ENCODE measurements around the gene PDE8A.

DNA sequence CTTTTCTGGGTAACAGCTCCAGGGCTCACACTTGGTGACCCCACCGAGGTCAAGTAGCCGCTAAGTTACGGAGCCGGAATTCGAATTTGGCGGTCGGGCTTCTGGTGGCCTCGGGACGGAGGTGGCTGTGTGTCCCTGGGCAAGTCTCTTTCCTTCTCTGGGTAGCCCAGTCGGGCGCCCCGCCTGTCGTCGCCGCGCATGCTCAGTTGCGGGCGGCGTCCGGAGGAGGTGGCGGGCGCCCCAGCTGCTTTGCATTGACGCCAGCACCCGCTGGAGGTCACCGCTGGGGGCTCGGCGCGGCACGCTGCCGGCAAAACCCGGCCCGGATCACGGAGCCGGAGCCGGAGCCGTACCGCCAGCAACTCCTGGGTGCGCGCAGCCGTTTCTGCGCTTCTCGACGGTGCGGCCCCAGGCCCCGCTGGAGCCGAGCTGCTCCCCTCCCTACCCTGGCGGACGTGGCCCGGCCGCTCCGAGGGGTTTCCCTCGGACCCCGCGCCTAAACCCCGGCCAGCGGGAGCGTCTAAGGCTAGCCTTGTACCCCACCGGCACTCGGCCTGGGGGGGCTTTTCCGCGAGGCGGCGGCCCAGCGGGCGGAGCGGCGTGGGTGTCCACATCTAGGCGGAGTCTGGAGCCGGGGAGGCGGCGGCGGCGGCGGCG, 474 bp upstream of the PDE8A start:
- TF ChIP-seq, protein P1, sequence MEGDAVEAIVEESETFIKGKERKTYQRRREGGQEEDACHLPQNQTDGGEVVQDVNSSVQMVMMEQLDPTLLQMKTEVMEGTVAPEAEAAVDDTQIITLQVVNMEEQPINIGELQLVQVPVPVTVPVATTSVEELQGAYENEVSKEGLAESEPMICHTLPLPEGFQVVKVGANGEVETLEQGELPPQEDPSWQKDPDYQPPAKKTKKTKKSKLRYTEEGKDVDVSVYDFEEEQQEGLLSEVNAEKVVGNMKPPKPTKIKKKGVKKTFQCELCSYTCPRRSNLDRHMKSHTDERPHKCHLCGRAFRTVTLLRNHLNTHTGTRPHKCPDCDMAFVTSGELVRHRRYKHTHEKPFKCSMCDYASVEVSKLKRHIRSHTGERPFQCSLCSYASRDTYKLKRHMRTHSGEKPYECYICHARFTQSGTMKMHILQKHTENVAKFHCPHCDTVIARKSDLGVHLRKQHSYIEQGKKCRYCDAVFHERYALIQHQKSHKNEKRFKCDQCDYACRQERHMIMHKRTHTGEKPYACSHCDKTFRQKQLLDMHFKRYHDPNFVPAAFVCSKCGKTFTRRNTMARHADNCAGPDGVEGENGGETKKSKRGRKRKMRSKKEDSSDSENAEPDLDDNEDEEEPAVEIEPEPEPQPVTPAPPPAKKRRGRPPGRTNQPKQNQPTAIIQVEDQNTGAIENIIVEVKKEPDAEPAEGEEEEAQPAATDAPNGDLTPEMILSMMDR (IDR thresholded peaks at IDR 0.05), result peak in 4 of 6 experiments; percentile 27 to 57 (median 50)
- peak in 3 of 4 donors; percentile 15 to 78 (median 23) for TF ChIP-seq POLR2A (IDR thresholded peaks at IDR 0.05)
